ENCODE data around the gene STX4.
"Not testable (repeated sequence)": the region's sequence is repeated elsewhere in the genome, so short reads cannot be mapped to it uniquely, and the experiment has no call there.

Gene STX4

DNA sequence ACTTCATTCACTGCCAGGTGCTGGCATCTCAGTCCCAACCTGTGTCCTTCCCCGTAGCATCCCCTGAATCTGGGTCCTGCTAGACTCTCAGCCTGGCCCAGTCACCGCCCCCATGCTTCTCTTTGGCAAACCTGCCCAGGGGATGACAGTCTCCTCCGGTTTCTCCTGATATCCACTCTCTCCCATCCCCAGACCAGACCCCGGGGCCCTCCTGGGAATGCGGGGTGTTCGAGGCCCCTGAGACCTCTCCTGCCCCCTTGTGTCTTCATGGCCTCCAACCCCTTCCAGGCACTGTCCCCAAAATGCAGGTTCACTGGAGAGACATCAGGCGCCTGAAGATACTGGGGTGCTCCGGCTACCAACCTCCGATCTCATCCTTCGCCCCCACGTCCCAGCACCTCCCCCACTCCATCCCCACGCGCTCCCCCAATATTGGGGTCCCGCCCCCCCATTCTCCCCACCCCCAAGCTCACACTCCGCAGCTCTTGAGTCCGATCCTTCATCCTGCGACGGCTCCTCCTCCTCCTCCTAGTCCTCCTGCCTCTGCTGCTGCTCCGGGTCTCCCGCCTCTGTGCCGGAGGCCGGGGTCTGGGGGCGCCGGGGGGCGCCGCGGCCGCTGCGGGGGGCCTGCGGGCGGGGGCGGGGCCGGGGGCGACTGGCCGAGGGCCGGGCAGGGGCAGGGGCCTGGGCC is 23.3 kb upstream of the STX4 start:
- Histone ChIP-seq H3K36me3 (ENCODE audit: insufficient read depth, low read length) (no peaks in the 10 kb centered on the region), H3K9me3 (ENCODE audit: low read length) (no peaks in the 10 kb centered on the region), H3K4me1 (ENCODE audit: insufficient read depth, low read length) (no peaks in the 10 kb centered on the region), H3K4me3 (ENCODE audit: low read depth in 1 of 2, low read length in 2 of 2) (no peak overlapping the region), H3K27ac (ENCODE audit: low read depth, low read length) (no peak overlapping the region), H3K9ac (ENCODE audit: low read length) (no peak overlapping the region), H3K27me3 (ENCODE audit: control insufficient read depth in 1 of 2, insufficient read depth in 2 of 2, low read length in 2 of 2) (peaks cover 10 to 28% of the 10 kb centered on the region in 2 donors)

GRCh38 chr16:31010585-31011325 is 22.6 kb upstream of the STX4 start, which contains the start of gene STX1B:
TSS of gene STX1B (minus strand) at chr16:31010638. CDS start at chr16:31010396, 242 bp downstream.
- Histone ChIP-seq H3K27me3 (ENCODE audit: control insufficient read depth in 1 of 2, insufficient read depth in 2 of 2, low read length in 2 of 2) (peaks cover 10 to 28% of the 10 kb centered on the region in 2 donors), H3K4me3 (ENCODE audit: low read depth in 1 of 2, low read length in 2 of 2) (no peak within 1 kb of the TSS), H3K9ac (ENCODE audit: low read length) (no peak within 1 kb of the TSS), H3K4me1 (ENCODE audit: insufficient read depth, low read length) (no peaks in the 10 kb centered on the region), H3K27ac (ENCODE audit: low read depth, low read length) (no peak within 1 kb of the TSS), H3K36me3 (ENCODE audit: insufficient read depth, low read length) (no peaks in the 10 kb centered on the region), H3K9me3 (ENCODE audit: low read length) (no peaks in the 10 kb centered on the region)

- H3K27me3 ChIP-seq (ENCODE audit: control insufficient read depth in 1 of 2, insufficient read depth in 2 of 2, low read length in 2 of 2), result peaks cover 10 to 28% of the 10 kb centered on the region in 2 donors
- not testable (repeated sequence) for H3K36me3 ChIP-seq (ENCODE audit: insufficient read depth, low read length); H3K4me1 ChIP-seq (ENCODE audit: insufficient read depth, low read length); H3K4me3 ChIP-seq (ENCODE audit: low read depth in 1 of 2, low read length in 2 of 2); H3K9ac ChIP-seq (ENCODE audit: low read length); H3K9me3 ChIP-seq (ENCODE audit: low read length); H3K27ac ChIP-seq (ENCODE audit: low read depth, low read length)
Measured at GRCh38 chr16:31011815-31012214, 21.5 kb upstream of the STX4 start.

DNA sequence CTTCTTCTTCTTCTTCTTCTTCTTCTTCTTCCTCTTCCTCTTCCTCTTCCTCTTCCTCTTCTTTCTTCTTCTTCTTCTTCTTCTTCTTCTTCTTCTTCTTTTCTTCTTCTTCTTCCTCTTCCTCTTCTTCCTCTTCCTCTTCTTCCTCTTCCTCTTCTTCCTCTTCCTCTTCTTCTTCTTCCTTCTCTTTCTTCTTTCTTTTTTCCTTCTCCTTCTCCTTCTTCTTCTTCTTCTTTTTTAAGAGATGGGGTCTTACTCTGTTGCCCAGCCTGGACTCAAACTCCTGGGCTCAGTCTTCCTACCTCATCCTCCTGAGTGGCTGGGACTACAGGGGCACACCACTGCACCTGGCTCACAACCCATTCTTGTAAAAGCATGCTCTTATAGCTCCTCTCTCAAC is 20.1 kb upstream of the STX4 start:
- not testable (repeated sequence) for H3K27ac ChIP-seq (ENCODE audit: low read depth, low read length); H3K4me3 ChIP-seq (ENCODE audit: low read depth in 1 of 2, low read length in 2 of 2); H3K4me1 ChIP-seq (ENCODE audit: insufficient read depth, low read length); H3K36me3 ChIP-seq (ENCODE audit: insufficient read depth, low read length); H3K9ac ChIP-seq (ENCODE audit: low read length); H3K9me3 ChIP-seq (ENCODE audit: low read length)
- H3K27me3 ChIP-seq (ENCODE audit: control insufficient read depth in 1 of 2, insufficient read depth in 2 of 2, low read length in 2 of 2), result peaks cover 10 to 26% of the 10 kb centered on the region in 2 donors

GRCh38 chr16:31016018-31016417 is 17.3 kb upstream of the STX4 start:
- peaks cover 5 to 8% of the 10 kb centered on the region in 2 donors for H3K27me3 ChIP-seq (ENCODE audit: control insufficient read depth in 1 of 2, insufficient read depth in 2 of 2, low read length in 2 of 2)
- no peaks in the 10 kb centered on the region for H3K4me1 ChIP-seq (ENCODE audit: insufficient read depth, low read length)
- no peaks in the 10 kb centered on the region for H3K9me3 ChIP-seq (ENCODE audit: low read length)
- no peaks in the 10 kb centered on the region for H3K36me3 ChIP-seq (ENCODE audit: insufficient read depth, low read length)
- no peak overlapping the region for H3K27ac ChIP-seq (ENCODE audit: low read depth, low read length)
- no peak overlapping the region for H3K9ac ChIP-seq (ENCODE audit: low read length)
- no peak overlapping the region for H3K4me3 ChIP-seq (ENCODE audit: low read depth in 1 of 2, low read length in 2 of 2)

- not testable (repeated sequence) for H3K9ac ChIP-seq (ENCODE audit: low read length); H3K27ac ChIP-seq (ENCODE audit: low read depth, low read length); H3K4me1 ChIP-seq (ENCODE audit: insufficient read depth, low read length); H3K9me3 ChIP-seq (ENCODE audit: low read length); H3K4me3 ChIP-seq (ENCODE audit: low read depth in 1 of 2, low read length in 2 of 2); H3K36me3 ChIP-seq (ENCODE audit: insufficient read depth, low read length); H3K27me3 ChIP-seq (ENCODE audit: control insufficient read depth in 1 of 2, insufficient read depth in 2 of 2, low read length in 2 of 2)
Measured at GRCh38 chr16:31017756-31018155, 15.6 kb upstream of the STX4 start.

DNA sequence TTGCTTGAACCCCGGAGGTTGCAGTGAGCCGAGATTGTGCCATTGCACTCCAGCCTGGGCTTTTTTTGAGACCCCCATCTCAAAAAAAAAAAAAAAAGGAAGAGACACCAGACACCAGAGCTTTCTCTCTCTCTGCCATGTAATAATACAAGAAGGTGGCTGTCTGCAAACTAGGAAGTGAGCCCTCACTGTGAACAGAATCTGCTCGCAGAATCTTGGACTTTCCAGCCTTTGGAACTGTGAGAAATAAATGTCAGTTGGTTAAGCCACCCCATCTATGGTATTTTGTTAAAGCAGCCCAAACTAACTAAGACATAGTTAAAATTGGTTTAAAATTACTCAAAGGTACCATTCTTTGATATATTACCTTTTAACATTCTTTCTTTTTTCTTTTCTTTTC is 12.8 kb upstream of the STX4 start:
- H3K27me3 ChIP-seq (ENCODE audit: control insufficient read depth in 1 of 2, insufficient read depth in 2 of 2, low read length in 2 of 2), result no peaks in the 10 kb centered on the region
- no peak overlapping the region for H3K9ac ChIP-seq (ENCODE audit: low read length)
- no peaks in the 10 kb centered on the region for H3K9me3 ChIP-seq (ENCODE audit: low read length)
- no peak overlapping the region for H3K4me3 ChIP-seq (ENCODE audit: low read depth in 1 of 2, low read length in 2 of 2)
- no peak overlapping the region for H3K27ac ChIP-seq (ENCODE audit: low read depth, low read length)
- no peaks in the 10 kb centered on the region for H3K4me1 ChIP-seq (ENCODE audit: insufficient read depth, low read length)
- no peaks in the 10 kb centered on the region for H3K36me3 ChIP-seq (ENCODE audit: insufficient read depth, low read length)

DNA sequence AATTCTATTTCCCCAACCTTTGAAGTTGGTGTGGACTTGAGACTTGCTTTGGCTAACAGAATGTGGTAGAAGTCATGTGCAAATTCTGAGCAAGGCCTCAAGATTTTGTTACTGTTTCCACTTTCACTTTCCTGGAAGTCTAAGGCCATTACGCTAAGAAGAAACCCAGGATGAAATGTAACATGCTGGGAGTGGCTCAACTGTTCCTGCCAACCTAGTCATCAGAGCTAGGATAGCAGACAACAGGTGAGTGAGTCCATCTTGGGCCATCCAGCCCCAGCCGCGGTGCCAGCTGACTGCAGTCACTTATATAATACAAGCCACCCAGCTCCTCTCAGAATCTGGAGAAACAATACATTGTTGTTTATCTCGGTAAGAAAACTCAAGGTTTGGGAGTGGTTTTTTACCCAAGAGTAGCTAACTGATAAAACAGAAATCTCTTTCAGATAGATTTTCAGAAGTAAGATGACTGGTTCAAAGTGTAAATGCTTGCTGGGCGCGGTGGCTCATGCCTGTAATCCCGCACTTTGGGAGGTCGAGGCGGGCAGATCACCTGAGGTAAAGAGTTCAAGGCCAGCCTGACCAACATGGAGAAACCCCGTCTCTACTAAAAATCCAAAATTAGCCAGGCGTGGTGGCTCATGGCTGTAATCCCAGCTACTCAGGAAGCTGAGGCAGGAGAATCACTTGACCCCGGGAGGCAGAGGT is 10.7 kb upstream of the STX4 start:
- no peaks in the 10 kb centered on the region for H3K27me3 ChIP-seq (ENCODE audit: control insufficient read depth in 1 of 2, insufficient read depth in 2 of 2, low read length in 2 of 2)
- H3K27ac ChIP-seq (ENCODE audit: low read depth, low read length), result no peak overlapping the region
- H3K9me3 ChIP-seq (ENCODE audit: low read length), result no peaks in the 10 kb centered on the region
- H3K9ac ChIP-seq (ENCODE audit: low read length), result no peak overlapping the region
- H3K4me3 ChIP-seq (ENCODE audit: low read depth in 1 of 2, low read length in 2 of 2), result no peak overlapping the region
- no peaks in the 10 kb centered on the region for H3K4me1 ChIP-seq (ENCODE audit: insufficient read depth, low read length)
- H3K36me3 ChIP-seq (ENCODE audit: insufficient read depth, low read length), result no peaks in the 10 kb centered on the region

GRCh38 chr16:31023252-31023602 is 10.1 kb upstream of the STX4 start:
- H3K4me3 ChIP-seq (ENCODE audit: low read depth in 1 of 2, low read length in 2 of 2), result no peak overlapping the region
- H3K9me3 ChIP-seq (ENCODE audit: low read length), result no peaks in the 10 kb centered on the region
- no peak overlapping the region for H3K27ac ChIP-seq (ENCODE audit: low read depth, low read length)
- H3K4me1 ChIP-seq (ENCODE audit: insufficient read depth, low read length), result no peaks in the 10 kb centered on the region
- H3K9ac ChIP-seq (ENCODE audit: low read length), result no peak overlapping the region
- H3K36me3 ChIP-seq (ENCODE audit: insufficient read depth, low read length), result no peaks in the 10 kb centered on the region
- H3K27me3 ChIP-seq (ENCODE audit: control insufficient read depth in 1 of 2, insufficient read depth in 2 of 2, low read length in 2 of 2), result no peaks in the 10 kb centered on the region

DNA sequence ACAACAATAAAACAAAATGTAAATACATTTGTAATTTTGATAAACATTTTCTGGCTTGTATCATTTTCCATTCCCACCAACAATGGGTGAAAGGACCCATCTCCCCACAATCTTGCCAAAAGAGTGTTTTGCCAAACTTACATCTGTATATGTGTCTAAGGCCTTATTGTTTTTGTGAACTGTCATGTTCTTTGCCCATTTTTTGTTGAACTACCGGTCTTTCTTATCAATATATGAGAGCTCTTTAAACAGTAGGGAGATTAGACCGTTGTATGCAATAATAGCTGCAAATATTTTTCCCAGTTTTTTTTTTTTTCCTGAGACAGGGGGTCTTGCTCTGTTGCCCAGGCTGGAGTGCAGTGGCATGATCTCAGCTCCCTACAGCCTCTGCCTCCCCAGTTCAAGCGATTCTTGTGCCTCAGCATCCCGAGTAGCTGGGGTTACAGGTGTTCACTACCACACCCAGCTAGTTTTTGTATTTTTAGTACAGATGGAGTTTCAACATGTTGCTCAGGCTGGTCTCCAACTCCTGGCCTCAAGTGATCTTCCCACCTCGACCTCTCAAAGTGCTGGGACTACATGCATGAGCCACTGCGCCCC is 9.6 kb upstream of the STX4 start:
- Histone ChIP-seq H3K27ac (ENCODE audit: low read depth, low read length) (no peak overlapping the region), H3K4me1 (ENCODE audit: insufficient read depth, low read length) (no peaks in the 10 kb centered on the region), H3K27me3 (ENCODE audit: control insufficient read depth in 1 of 2, insufficient read depth in 2 of 2, low read length in 2 of 2) (no peaks in the 10 kb centered on the region), H3K9ac (ENCODE audit: low read length) (no peak overlapping the region), H3K4me3 (ENCODE audit: low read depth in 1 of 2, low read length in 2 of 2) (no peak overlapping the region), H3K9me3 (ENCODE audit: low read length) (no peaks in the 10 kb centered on the region), H3K36me3 (ENCODE audit: insufficient read depth, low read length) (no peaks in the 10 kb centered on the region)

GRCh38 chr16:31025339-31025738 is 8.0 kb upstream of the STX4 start:
- no peaks in the 10 kb centered on the region for H3K4me1 ChIP-seq (ENCODE audit: insufficient read depth, low read length)
- H3K27me3 ChIP-seq (ENCODE audit: control insufficient read depth in 1 of 2, insufficient read depth in 2 of 2, low read length in 2 of 2), result no peaks in the 10 kb centered on the region
- no peaks in the 10 kb centered on the region for H3K36me3 ChIP-seq (ENCODE audit: insufficient read depth, low read length)
- no peak overlapping the region for H3K27ac ChIP-seq (ENCODE audit: low read depth, low read length)
- H3K9ac ChIP-seq (ENCODE audit: low read length), result no peak overlapping the region
- no peaks in the 10 kb centered on the region for H3K9me3 ChIP-seq (ENCODE audit: low read length)
- no peak overlapping the region for H3K4me3 ChIP-seq (ENCODE audit: low read depth in 1 of 2, low read length in 2 of 2)

Measured in muscle layer of colon (tissue), 2 donors.